Testis (tissue), 3 donors: Measurements from ENCODE around the gene CDH23. TPM values are rescaled to one million over a fixed set of nuclear protein-coding genes. Genes with fewer than 3 reads are reported as not detected.

ENCODE experiments used
- DNase-seq: peaks from one replicate; pipeline ENCODE4 v3.0.0-alpha.2; 2019
- H3K27ac ChIP-seq, 2 donors: fragments of 200-600 bp; sonication (generic); one replicate each; pipeline ENCODE4 v1.5.1; 2019
- H3K27me3 ChIP-seq: fragments of 200-600 bp; sonication (generic); one replicate; pipeline ENCODE4 v1.5.1; 2019
- H3K36me3 ChIP-seq: fragments of 200-600 bp; sonication (generic); one replicate; pipeline ENCODE4 v1.5.1; 2017; ENCODE audit warnings: low read depth; ENCODE audit errors: missing control alignments
- H3K4me1 ChIP-seq: fragments of 200-600 bp; sonication (generic); one replicate; pipeline ENCODE4 v1.5.1; 2019
- H3K4me3 ChIP-seq, 2 donors: fragments of 200-600 bp; sonication (generic); one replicate each; pipeline ENCODE4 v1.5.1; 2017 to 2019
- H3K9me3 ChIP-seq: fragments of 200-600 bp; sonication (generic); one replicate; pipeline ENCODE4 v1.5.1; 2017
- CTCF ChIP-seq, 3 experiments: fragments of 450-650 bp in 2 of 3; fragments of 200-600 bp in 1 of 3; sonication (generic) in 1 of 3; IDR thresholded peaks; one replicate each; pipeline ENCODE4 v1.5.1; 2016 to 2019; ENCODE audit warnings: antibody characterized with exemption in 3 of 3, mild to moderate bottlenecking in 2 of 3, moderate library complexity in 1 of 3
- POLR2A ChIP-seq: fragments of 450-650 bp; IDR thresholded peaks from one replicate; pipeline ENCODE4 v1.6.1; 2017; ENCODE audit warnings: antibody characterized with exemption, mild to moderate bottlenecking, moderate library complexity
- WGBS, 2 donors: methylation state at CpG; one replicate each; pipeline ENCODE4 v1.1.5; 2018; 5-methylcytosine and 5-hydroxymethylcytosine counted together
- intact Hi-C: fragments of 100-400 bp; cut with DNase I; formaldehyde crosslinking; loops from one replicate; pipeline ENCODE4 v1.15.1; 2023; ENCODE audit warnings: low total_unique reads
- polyA plus RNA-seq: library from polyadenylated mRNA; stranded (reverse); fragments of 350-450 nt; fragmentation: Illumina TruSeq; extraction: RNeasy Lipid Tissue Mini Kit (QIAGEN cat#74804); gene quantifications from one replicate; pipeline ENCODE4 v1.2.3, GENCODE V29; 2014; ENCODE audit warnings: low read depth, low replicate concordance; ENCODE audit not compliant: insufficient read depth
- total RNA-seq, 2 donors: library from RNA; depleted of rRNA; stranded (reverse); fragments of >200 nt; gene quantifications; one replicate each; pipeline ENCODE4 v1.2.3, GENCODE V29; 2016

Gene CDH23
- total and polyA plus RNA-seq, 3 donors from 2014 or later, result 29.8 to 125 (median 81.7) TPM

GRCh38 chr10:71371750-71372166, 25.0 kb upstream of the CDH23 start:
- no peak for DNase-seq
- Histone ChIP-seq H3K36me3 (no peaks in the 10 kb centered on the region), H3K9me3 (no peaks in the 10 kb centered on the region), H3K4me1 (peaks cover 4% of the 10 kb centered on the region), H3K27me3 (no peaks in the 10 kb centered on the region), H3K4me3 (no peak overlapping the region), H3K27ac (no peak overlapping the region)
- intact Hi-C loops, result no loop called here
- TF ChIP-seq CTCF (IDR thresholded peaks at IDR 0.05) (no peak), POLR2A (no peak)
- 70 to 73% methylated on average over 6 of the region's 6 CpGs for WGBS, 2 donors

- DNase-seq, result no peak
- Histone ChIP-seq H3K4me3 (no peak overlapping the region), H3K27ac (peak overlapping the region in 1 of 2 donors; percentile 11), H3K36me3 (no peaks in the 10 kb centered on the region), H3K9me3 (no peaks in the 10 kb centered on the region), H3K27me3 (no peaks in the 10 kb centered on the region), H3K4me1 (peaks cover 12% of the 10 kb centered on the region)
- TF ChIP-seq CTCF (IDR thresholded peaks at IDR 0.05) (no peak), POLR2A (no peak)
- 80 to 84% methylated on average over 10 of the region's 10 CpGs for WGBS, 2 donors
- intact Hi-C loops, result no loop called here
Measured at GRCh38 chr10:71372882-71373495, 23.7 kb upstream of the CDH23 start.

GRCh38 chr10:71374481-71375233, 22.1 kb upstream of the CDH23 start:
- WGBS, 2 donors, result 84 to 92% methylated on average over 11 of the region's 11 CpGs
- Histone ChIP-seq H3K9me3 (no peaks in the 10 kb centered on the region), H3K36me3 (no peaks in the 10 kb centered on the region), H3K4me3 (no peak overlapping the region), H3K27ac (no peak overlapping the region), H3K27me3 (no peaks in the 10 kb centered on the region), H3K4me1 (peaks cover 25% of the 10 kb centered on the region)
- no peak for DNase-seq
- intact Hi-C loops, result no loop called here
- TF ChIP-seq POLR2A (no peak), CTCF (IDR thresholded peaks at IDR 0.05) (no peak)

- TF ChIP-seq CTCF (IDR thresholded peaks at IDR 0.05) (no peak), POLR2A (no peak)
- H3K9me3 ChIP-seq, result no peaks in the 10 kb centered on the region
- DNase-seq, result no peak
- intact Hi-C loops, result no loop called here
- H3K4me1 ChIP-seq, result peaks cover 25% of the 10 kb centered on the region
- no peaks in the 10 kb centered on the region for H3K36me3 ChIP-seq
- 56 to 71% methylated on average over 3 of the region's 3 CpGs for WGBS, 2 donors
- no peak overlapping the region for H3K4me3 ChIP-seq
- H3K27ac ChIP-seq, result no peak overlapping the region
- no peaks in the 10 kb centered on the region for H3K27me3 ChIP-seq
Measured at GRCh38 chr10:71375952-71376351, 20.8 kb upstream of the CDH23 start.
